ENCODE results near the gene TCF7L2.

GRCh38 chr10:113084031-113084430 lies 134.0 kb downstream of the TCF7L2 start:
- TF ChIP-seq RARB (CRISPR knock-in tag; IDR thresholded peaks at IDR 0.05) = no peak
- TF ChIP-seq PATZ1 (CRISPR knock-in tag; IDR thresholded peaks at IDR 0.05; ENCODE audit: borderline replicate concordance) = no peak
- no peak for TF ChIP-seq ARNTL (CRISPR knock-in tag; IDR thresholded peaks at IDR 0.05; ENCODE audit: borderline replicate concordance, low read depth)
- no peak for TF ChIP-seq TSHZ2 (CRISPR knock-in tag; IDR thresholded peaks at IDR 0.05)

All from SK-N-SH treated with all-trans-retinoic acid at 6 μM for 48 hours (cell line).